Measurements from ENCODE around the gene DDX3X. TPM values are rescaled to one million over a fixed set of nuclear protein-coding genes. Genes with fewer than 3 reads are reported as not detected.

The DDX3X gene
- total RNA-seq, 1 experiment from 2014 or later = 338 TPM

GRCh38 chrX:41388543-41388942 lies 54.6 kb downstream of the DDX3X start:
- H3K27me3 ChIP-seq (ENCODE audit: insufficient read depth, low read length) = no peaks in the 10 kb centered on the region
- TF ChIP-seq CTCF (conservative IDR thresholded peaks at IDR 0.05) = no peak
- H4K8ac ChIP-seq (replicated peaks; ENCODE audit: insufficient read length, low read depth, low read length) = no peak overlapping the region
- no peak overlapping the region for H3K27ac Mint-ChIP-seq
- no peak overlapping the region for H4K91ac ChIP-seq (ENCODE audit: insufficient read length, low read depth, low read length)
- H2BK5ac ChIP-seq (ENCODE audit: insufficient read length, low read length) = no peak overlapping the region
- no peak overlapping the region for H2AFZ ChIP-seq (ENCODE audit: low read length)
- H2BK15ac ChIP-seq (ENCODE audit: low read depth, low read length) = no peak overlapping the region
- H2BK120ac ChIP-seq (ENCODE audit: low read depth, low read length, poor library complexity, severe bottlenecking) = no peak overlapping the region
- no peaks in the 10 kb centered on the region for H3K79me2 ChIP-seq (ENCODE audit: insufficient read depth, low read length)
- no peaks in the 10 kb centered on the region for H3K23me2 ChIP-seq (ENCODE audit: insufficient read length, low read depth, low read length, poor library complexity, severe bottlenecking)
- H4K5ac ChIP-seq (ENCODE audit: insufficient read length, low read depth, low read length) = no peak overlapping the region
- no peak overlapping the region for H3T11ph ChIP-seq (ENCODE audit: low read length)
- H2BK20ac ChIP-seq (ENCODE audit: low read depth, low read length, poor library complexity, severe bottlenecking) = no peak overlapping the region
- H3K27me3 Mint-ChIP-seq (ENCODE audit: low read depth) = no peaks in the 10 kb centered on the region
- no CpG with 5 or more reads among the region's 8 CpGs for WGBS (ENCODE audit: extremely low coverage, insufficient read length, low lambda C conversion rate)
- H3K4ac ChIP-seq (ENCODE audit: low read depth, low read length) = no peak overlapping the region
- H2AK5ac ChIP-seq (ENCODE audit: insufficient read length, low read length) = no peak overlapping the region
- H4K20me1 ChIP-seq (ENCODE audit: control insufficient read depth, insufficient read depth, insufficient read length) = no peaks in the 10 kb centered on the region
- peaks cover 16 to 22% of the 10 kb centered on the region in 2 experiments for H3K4me1 Mint-ChIP-seq
- H3K36me3 Mint-ChIP-seq (ENCODE audit: insufficient read depth in 1 of 3, low read depth in 3 of 3) = peaks cover 4 to 9% (median 5%) of the 10 kb centered on the region in 3 experiments; a peak in 5 of 7 replicates
- no peak overlapping the region for H2BK12ac ChIP-seq (ENCODE audit: insufficient read length, low read depth, low read length)
- no peak overlapping the region for H3K14ac ChIP-seq (ENCODE audit: insufficient read depth, low read length)
- H3K27ac ChIP-seq (ENCODE audit: insufficient read length, low read depth, low read length) = no peak overlapping the region
- peaks cover 7% of the 10 kb centered on the region; the same call in 1 of the 2 replicates for H3K4me1 ChIP-seq (ENCODE audit: insufficient read depth, low read length)
- no peak for DNase-seq
- H3K18ac ChIP-seq (ENCODE audit: insufficient read length, low read depth, low read length) = no peak overlapping the region
- H3K56ac ChIP-seq (ENCODE audit: insufficient read length, low read depth, low read length) = no peak overlapping the region
- H3K9me3 ChIP-seq (ENCODE audit: control insufficient read depth, low read depth, low read length) = no peaks in the 10 kb centered on the region
- H3K4me3 Mint-ChIP-seq = no peak overlapping the region
- H3K4me2 ChIP-seq (ENCODE audit: insufficient read depth, insufficient read length, low read length) = no peak overlapping the region
- no peaks in the 10 kb centered on the region for H3K79me1 ChIP-seq (ENCODE audit: insufficient read depth, low read depth, low read length, poor library complexity, severe bottlenecking)
- H3K9me3 Mint-ChIP-seq = peaks cover 62% of the 10 kb centered on the region in 2 experiments
- no peak overlapping the region for H3K23ac ChIP-seq (ENCODE audit: insufficient read length, low read depth, low read length)
- H3K9ac ChIP-seq (ENCODE audit: extremely low read depth, insufficient read length, low read length) = no peak overlapping the region
